HepG2 (cell line): ENCODE results near the gene KIF22. TPM values are rescaled to one million over a fixed set of nuclear protein-coding genes. Genes with fewer than 3 reads are reported as not detected.

Source experiments
- ATF7 ChIP-seq, 2 experiments: fragments of 450-650 bp in 1 of 2; sonication (generic) in 1 of 2; formaldehyde crosslinking in 1 of 2; IDR thresholded peaks; 2 replicates each; pipeline versions ENCODE4 v1.4.0 to v1.6.1; 2016 to 2020; ENCODE audit warnings: antibody characterized with exemption in 1 of 2, mild to moderate bottlenecking in 1 of 2, missing genetic modification reagents in 1 of 2
- CAMTA2 ChIP-seq: sonication (generic); formaldehyde crosslinking; IDR thresholded peaks from 2 replicates; pipeline ENCODE4 v1.4.0; 2020; ENCODE audit warnings: mild to moderate bottlenecking, missing genetic modification reagents, borderline replicate concordance
- DNMT1 ChIP-seq: sonication (generic); formaldehyde crosslinking; IDR thresholded peaks from 2 replicates; pipeline ENCODE4 v1.5.1; 2020; ENCODE audit warnings: mild to moderate bottlenecking, missing genetic modification reagents
- MIER3 ChIP-seq: IDR thresholded peaks from 2 replicates; pipeline ENCODE4 v1.6.1; 2016; ENCODE audit warnings: missing compliant biosample characterization, borderline replicate concordance
- MYC ChIP-seq: sonication (generic); formaldehyde crosslinking; IDR thresholded peaks from 2 replicates; pipeline ENCODE4 v1.9.0; 2021; ENCODE audit warnings: missing genetic modification reagents, borderline replicate concordance
- NFRKB ChIP-seq: fragments of 450-650 bp; IDR thresholded peaks from 2 replicates; pipeline ENCODE4 v1.6.1; 2017
- RXRA ChIP-seq: sonication (generic); formaldehyde crosslinking; IDR thresholded peaks from 2 replicates; pipeline ENCODE4 v1.5.1; 2020; ENCODE audit warnings: missing genetic modification reagents
- SALL1 ChIP-seq: sonication (generic); formaldehyde crosslinking; IDR thresholded peaks from 2 replicates; pipeline ENCODE4 v1.8.0; 2022; ENCODE audit warnings: mild to moderate bottlenecking, missing genetic modification reagents
- SRY ChIP-seq: sonication (generic); formaldehyde crosslinking; IDR thresholded peaks from 2 replicates; pipeline ENCODE4 v1.8.0; 2022; ENCODE audit warnings: mild to moderate bottlenecking, missing genetic modification reagents
- ZFP90 ChIP-seq: sonication (generic); formaldehyde crosslinking; IDR thresholded peaks from 2 replicates; pipeline ENCODE4 v1.8.0; 2022; ENCODE audit warnings: missing genetic modification reagents, mild to moderate bottlenecking, inconsistent platforms, borderline replicate concordance
- ZNF562 ChIP-seq: sonication (generic); formaldehyde crosslinking; IDR thresholded peaks from 2 replicates; pipeline ENCODE4 v1.8.0; 2022; ENCODE audit warnings: missing genetic modification reagents, borderline replicate concordance
- ZNF629 ChIP-seq: sonication (generic); formaldehyde crosslinking; conservative IDR thresholded peaks from 2 replicates; pipeline ENCODE4 v1.5.0; 2020; ENCODE audit warnings: missing genetic modification reagents
- ZNF777 ChIP-seq: sonication (generic); formaldehyde crosslinking; IDR thresholded peaks from 2 replicates; pipeline ENCODE4 v1.4.0; 2020; ENCODE audit warnings: missing genetic modification reagents
- polyA plus RNA-seq, 8 experiments: library from polyadenylated mRNA; depleted of rRNA in 3 of 8; stranded (reverse) in 7 of 8; unstranded in 1 of 8; fragments of >200 nt; fragmentation: Illumina TruSeq in 4 of 8; extraction: Trizol in 4 of 8; gene quantifications; 2 replicates each; pipeline versions ENCODE4 v1.2.1 to v1.2.3, GENCODE V29; 2011 to 2016; ENCODE audit warnings: low read depth in 4 of 8, missing spikeins in 1 of 8, mixed read lengths in 1 of 8; ENCODE audit not compliant: insufficient read depth in 1 of 8
- total RNA-seq, 5 experiments: library from RNA; depleted of rRNA; stranded (reverse); fragments of >200 nt; fragmentation: Illumina TruSeq; extraction: Trizol; gene quantifications; 2 replicates each; pipeline ENCODE4 v1.2.3, GENCODE V29; 2016; ENCODE audit warnings: low read depth in 1 of 5
- TF ChIP-seq, protein P1 (sequence below): sonication (generic); formaldehyde crosslinking; IDR thresholded peaks from 2 replicates; pipeline ENCODE4 v1.4.0; 2020; ENCODE audit warnings: missing genetic modification reagents, mild to moderate bottlenecking, borderline replicate concordance
- TF ChIP-seq, protein P2 (sequence below): sonication (generic); formaldehyde crosslinking; IDR thresholded peaks from 2 replicates; pipeline ENCODE4 v1.4.0; 2020; ENCODE audit warnings: mild to moderate bottlenecking, missing genetic modification reagents
- TF ChIP-seq, protein P3 (sequence below): sonication (generic); formaldehyde crosslinking; IDR thresholded peaks from 2 replicates; pipeline ENCODE4 v1.4.0; 2020; ENCODE audit warnings: missing genetic modification reagents
- TF ChIP-seq, protein P4 (sequence below): sonication (generic); formaldehyde crosslinking; IDR thresholded peaks from 2 replicates; pipeline ENCODE4 v1.8.0; 2022; ENCODE audit warnings: low read depth, missing genetic modification reagents
- TF ChIP-seq, protein P5 (sequence below): sonication (generic); formaldehyde crosslinking; IDR thresholded peaks from 2 replicates; pipeline ENCODE4 v1.4.0; 2020; ENCODE audit warnings: missing genetic modification reagents
- TF ChIP-seq, protein P6 (sequence below): sonication (generic); formaldehyde crosslinking; IDR thresholded peaks from 2 replicates; pipeline ENCODE4 v1.5.0; 2020; ENCODE audit warnings: missing genetic modification reagents, mild to moderate bottlenecking, borderline replicate concordance
- TF ChIP-seq, protein P7 (sequence below): sonication (generic); formaldehyde crosslinking; IDR thresholded peaks from 2 replicates; pipeline ENCODE4 v1.4.0; 2020; ENCODE audit warnings: missing genetic modification reagents

Gene KIF22
- total and polyA plus RNA-seq, 2 of the 13 experiments (the other 11 are each of a cell fraction or from before 2014, with no cell fraction given) = 95.8 to 118 TPM

DNA sequence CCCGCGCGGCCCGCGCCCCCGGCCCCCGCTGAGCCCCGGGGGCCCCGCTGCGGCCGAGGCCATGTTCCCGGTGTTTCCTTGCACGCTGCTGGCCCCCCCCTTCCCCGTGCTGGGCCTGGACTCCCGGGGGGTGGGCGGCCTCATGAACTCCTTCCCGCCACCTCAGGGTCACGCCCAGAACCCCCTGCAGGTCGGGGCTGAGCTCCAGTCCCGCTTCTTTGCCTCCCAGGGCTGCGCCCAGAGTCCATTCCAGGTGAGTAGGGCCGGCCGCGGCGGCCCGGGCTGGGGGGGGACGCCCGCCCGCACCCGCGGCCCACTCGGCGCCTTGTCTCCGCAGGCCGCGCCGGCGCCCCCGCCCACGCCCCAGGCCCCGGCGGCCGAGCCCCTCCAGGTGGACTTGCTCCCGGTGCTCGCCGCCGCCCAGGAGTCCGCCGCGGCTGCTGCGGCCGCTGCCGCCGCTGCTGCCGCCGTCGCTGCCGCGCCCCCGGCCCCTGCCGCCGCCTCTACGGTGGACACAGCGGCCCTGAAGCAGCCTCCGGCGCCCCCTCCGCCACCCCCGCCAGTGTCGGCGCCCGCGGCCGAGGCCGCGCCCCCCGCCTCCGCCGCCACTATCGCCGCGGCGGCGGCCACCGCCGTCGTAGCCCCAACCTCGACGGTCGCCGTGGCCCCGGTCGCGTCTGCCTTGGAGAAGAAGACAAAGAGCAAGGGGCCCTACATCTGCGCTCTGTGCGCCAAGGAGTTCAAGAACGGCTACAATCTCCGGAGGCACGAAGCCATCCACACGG, 16.3 kb downstream of the KIF22 start (continued):
- TF ChIP-seq, protein P1, sequence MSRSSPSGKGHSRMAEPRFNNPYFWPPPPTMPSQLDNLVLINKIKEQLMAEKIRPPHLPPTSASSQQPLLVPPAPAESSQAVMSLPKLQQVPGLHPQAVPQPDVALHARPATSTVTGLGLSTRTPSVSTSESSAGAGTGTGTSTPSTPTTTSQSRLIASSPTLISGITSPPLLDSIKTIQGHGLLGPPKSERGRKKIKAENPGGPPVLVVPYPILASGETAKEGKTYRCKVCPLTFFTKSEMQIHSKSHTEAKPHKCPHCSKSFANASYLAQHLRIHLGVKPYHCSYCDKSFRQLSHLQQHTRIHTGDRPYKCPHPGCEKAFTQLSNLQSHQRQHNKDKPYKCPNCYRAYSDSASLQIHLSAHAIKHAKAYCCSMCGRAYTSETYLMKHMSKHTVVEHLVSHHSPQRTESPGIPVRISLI = no peak
- TF ChIP-seq ZNF562 (CRISPR knock-in tag) = no peak
- TF ChIP-seq ZNF629 = no peak
- peak; percentile 52; the same call in 1 of the 2 replicates for TF ChIP-seq RXRA (CRISPR knock-in tag)
- TF ChIP-seq, protein P2, sequence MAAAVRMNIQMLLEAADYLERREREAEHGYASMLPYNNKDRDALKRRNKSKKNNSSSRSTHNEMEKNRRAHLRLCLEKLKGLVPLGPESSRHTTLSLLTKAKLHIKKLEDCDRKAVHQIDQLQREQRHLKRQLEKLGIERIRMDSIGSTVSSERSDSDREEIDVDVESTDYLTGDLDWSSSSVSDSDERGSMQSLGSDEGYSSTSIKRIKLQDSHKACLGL (CRISPR knock-in tag) = peak; percentile 60; the same call in 1 of the 2 replicates
- peak; percentile 83 for TF ChIP-seq MYC (CRISPR knock-in tag)
- TF ChIP-seq, protein P3, sequence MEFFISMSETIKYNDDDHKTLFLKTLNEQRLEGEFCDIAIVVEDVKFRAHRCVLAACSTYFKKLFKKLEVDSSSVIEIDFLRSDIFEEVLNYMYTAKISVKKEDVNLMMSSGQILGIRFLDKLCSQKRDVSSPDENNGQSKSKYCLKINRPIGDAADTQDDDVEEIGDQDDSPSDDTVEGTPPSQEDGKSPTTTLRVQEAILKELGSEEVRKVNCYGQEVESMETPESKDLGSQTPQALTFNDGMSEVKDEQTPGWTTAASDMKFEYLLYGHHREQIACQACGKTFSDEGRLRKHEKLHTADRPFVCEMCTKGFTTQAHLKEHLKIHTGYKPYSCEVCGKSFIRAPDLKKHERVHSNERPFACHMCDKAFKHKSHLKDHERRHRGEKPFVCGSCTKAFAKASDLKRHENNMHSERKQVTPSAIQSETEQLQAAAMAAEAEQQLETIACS (CRISPR knock-in tag) = peak; percentile 53
- TF ChIP-seq MIER3 (CRISPR knock-in tag) = no peak; the same call in 1 of the 2 replicates
- no peak for TF ChIP-seq SRY (CRISPR knock-in tag)
- TF ChIP-seq, protein P4, sequence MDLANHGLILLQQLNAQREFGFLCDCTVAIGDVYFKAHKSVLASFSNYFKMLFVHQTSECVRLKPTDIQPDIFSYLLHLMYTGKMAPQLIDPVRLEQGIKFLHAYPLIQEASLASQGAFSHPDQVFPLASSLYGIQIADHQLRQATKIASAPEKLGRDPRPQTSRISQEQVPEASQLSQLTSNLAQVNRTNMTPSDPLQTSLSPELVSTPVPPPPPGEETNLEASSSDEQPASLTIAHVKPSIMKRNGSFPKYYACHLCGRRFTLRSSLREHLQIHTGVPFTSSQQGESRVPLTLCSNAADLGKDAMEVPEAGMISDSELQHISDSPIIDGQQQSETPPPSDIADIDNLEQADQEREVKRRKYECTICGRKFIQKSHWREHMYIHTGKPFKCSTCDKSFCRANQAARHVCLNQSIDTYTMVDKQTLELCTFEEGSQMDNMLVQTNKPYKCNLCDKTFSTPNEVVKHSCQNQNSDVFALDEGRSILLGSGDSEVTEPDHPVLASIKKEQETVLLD (CRISPR knock-in tag) = peak; percentile 89
- no peak for TF ChIP-seq NFRKB
- TF ChIP-seq, protein P5, sequence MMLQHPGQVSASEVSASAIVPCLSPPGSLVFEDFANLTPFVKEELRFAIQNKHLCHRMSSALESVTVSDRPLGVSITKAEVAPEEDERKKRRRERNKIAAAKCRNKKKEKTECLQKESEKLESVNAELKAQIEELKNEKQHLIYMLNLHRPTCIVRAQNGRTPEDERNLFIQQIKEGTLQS = peak; percentile 32; the same call in 1 of the 2 replicates
- TF ChIP-seq ATF7 (IDR thresholded peaks at IDR 0.05) = no peak
- TF ChIP-seq ATF7 (CRISPR knock-in tag; IDR thresholded peaks at IDR 0.05) = no peak
- TF ChIP-seq, protein P6, sequence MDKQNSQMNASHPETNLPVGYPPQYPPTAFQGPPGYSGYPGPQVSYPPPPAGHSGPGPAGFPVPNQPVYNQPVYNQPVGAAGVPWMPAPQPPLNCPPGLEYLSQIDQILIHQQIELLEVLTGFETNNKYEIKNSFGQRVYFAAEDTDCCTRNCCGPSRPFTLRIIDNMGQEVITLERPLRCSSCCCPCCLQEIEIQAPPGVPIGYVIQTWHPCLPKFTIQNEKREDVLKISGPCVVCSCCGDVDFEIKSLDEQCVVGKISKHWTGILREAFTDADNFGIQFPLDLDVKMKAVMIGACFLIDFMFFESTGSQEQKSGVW = no peak
- no peak for TF ChIP-seq DNMT1 (CRISPR knock-in tag)
- TF ChIP-seq ZNF777 (CRISPR knock-in tag) = peak; percentile 95
- no peak for TF ChIP-seq ZFP90 (CRISPR knock-in tag)
- TF ChIP-seq CAMTA2 = no peak
- TF ChIP-seq, protein P7, sequence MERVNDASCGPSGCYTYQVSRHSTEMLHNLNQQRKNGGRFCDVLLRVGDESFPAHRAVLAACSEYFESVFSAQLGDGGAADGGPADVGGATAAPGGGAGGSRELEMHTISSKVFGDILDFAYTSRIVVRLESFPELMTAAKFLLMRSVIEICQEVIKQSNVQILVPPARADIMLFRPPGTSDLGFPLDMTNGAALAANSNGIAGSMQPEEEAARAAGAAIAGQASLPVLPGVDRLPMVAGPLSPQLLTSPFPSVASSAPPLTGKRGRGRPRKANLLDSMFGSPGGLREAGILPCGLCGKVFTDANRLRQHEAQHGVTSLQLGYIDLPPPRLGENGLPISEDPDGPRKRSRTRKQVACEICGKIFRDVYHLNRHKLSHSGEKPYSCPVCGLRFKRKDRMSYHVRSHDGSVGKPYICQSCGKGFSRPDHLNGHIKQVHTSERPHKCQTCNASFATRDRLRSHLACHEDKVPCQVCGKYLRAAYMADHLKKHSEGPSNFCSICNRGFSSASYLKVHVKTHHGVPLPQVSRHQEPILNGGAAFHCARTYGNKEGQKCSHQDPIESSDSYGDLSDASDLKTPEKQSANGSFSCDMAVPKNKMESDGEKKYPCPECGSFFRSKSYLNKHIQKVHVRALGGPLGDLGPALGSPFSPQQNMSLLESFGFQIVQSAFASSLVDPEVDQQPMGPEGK (CRISPR knock-in tag) = peak; percentile 95
- TF ChIP-seq SALL1 (CRISPR knock-in tag) = peak; percentile 24; the same call in 1 of the 2 replicates
